ENCODE measurements around the gene SORBS1. TPM values are rescaled to one million over a fixed set of nuclear protein-coding genes. Genes with fewer than 3 reads are reported as not detected.

The SORBS1 gene
- total RNA-seq, 1 experiment from 2014 or later: 4.1 TPM

DNA sequence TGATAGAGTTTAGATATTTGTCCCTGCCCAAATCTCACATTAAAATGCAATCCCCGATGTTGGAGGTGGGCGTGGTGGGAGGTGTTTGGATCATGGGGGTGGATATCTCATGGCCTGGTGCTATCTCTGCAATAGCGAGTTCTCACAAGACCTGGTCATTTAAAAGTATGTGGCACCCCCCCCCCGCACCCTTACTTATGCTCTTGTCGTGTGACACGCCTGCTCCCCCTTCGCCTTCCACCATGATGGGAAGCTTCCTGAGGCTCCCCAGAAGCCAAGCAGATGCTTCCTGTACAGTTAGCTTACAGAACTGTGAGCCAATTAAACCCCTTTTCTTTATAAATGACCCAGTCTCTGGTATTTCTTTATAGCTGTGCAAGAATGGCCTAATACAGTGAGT is 118.8 kb downstream of the SORBS1 start:
- Histone ChIP-seq H4K20me1 (ENCODE audit: low read length) (no peaks in the 10 kb centered on the region), H3K9me2 (replicated peaks; ENCODE audit: low read length) (no peaks in the 10 kb centered on the region), H3K9me3 (ENCODE audit: low read length) (no peaks in the 10 kb centered on the region), H3K4me3 (ENCODE audit: low read length) (no peak overlapping the region), H3K27me3 (ENCODE audit: low read length) (no peaks in the 10 kb centered on the region), H2AFZ (ENCODE audit: low read length) (no peak overlapping the region), H3K27ac (ENCODE audit: low read length) (no peak overlapping the region), H3F3A (ENCODE audit: low read length, unreplicated experiment) (no peaks in the 10 kb centered on the region), H3K36me3 (ENCODE audit: low read depth, low read length) (no peaks in the 10 kb centered on the region), H3K79me2 (ENCODE audit: low read length) (no peaks in the 10 kb centered on the region), H3K4me2 (ENCODE audit: low read length) (no peak overlapping the region), H3K4me1 (ENCODE audit: insufficient read depth, low read length) (peaks cover 16% of the 10 kb centered on the region), H3K9ac (ENCODE audit: low read length) (no peak overlapping the region)
- no peak for TF ChIP-seq EZH2phosphoT487 (IDR thresholded peaks at IDR 0.05; ENCODE audit: borderline replicate concordance, low read length)
- TF ChIP-seq, protein P1, sequence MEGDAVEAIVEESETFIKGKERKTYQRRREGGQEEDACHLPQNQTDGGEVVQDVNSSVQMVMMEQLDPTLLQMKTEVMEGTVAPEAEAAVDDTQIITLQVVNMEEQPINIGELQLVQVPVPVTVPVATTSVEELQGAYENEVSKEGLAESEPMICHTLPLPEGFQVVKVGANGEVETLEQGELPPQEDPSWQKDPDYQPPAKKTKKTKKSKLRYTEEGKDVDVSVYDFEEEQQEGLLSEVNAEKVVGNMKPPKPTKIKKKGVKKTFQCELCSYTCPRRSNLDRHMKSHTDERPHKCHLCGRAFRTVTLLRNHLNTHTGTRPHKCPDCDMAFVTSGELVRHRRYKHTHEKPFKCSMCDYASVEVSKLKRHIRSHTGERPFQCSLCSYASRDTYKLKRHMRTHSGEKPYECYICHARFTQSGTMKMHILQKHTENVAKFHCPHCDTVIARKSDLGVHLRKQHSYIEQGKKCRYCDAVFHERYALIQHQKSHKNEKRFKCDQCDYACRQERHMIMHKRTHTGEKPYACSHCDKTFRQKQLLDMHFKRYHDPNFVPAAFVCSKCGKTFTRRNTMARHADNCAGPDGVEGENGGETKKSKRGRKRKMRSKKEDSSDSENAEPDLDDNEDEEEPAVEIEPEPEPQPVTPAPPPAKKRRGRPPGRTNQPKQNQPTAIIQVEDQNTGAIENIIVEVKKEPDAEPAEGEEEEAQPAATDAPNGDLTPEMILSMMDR (conservative IDR thresholded peaks at IDR 0.05; ENCODE audit: low read depth, low read length): no peak
- TF ChIP-seq EZH2 (IDR thresholded peaks at IDR 0.05; ENCODE audit: low read length, unreplicated experiment): no peak
- DNase-seq (no peak), ATAC-seq (no peak)
- intact Hi-C loops (cut with micrococcal nuclease): no loop called here
- POLR2A ChIA-PET (ENCODE audit: unreplicated experiment): no interaction called here
- no TSS peak for BruUV-seq (replicated peaks)
- CTCF ChIA-PET: no interaction called here

GRCh38 chr10:95441547-95441923 is 119.6 kb downstream of the SORBS1 start:
- H3K9me2 ChIP-seq (replicated peaks; ENCODE audit: low read length): no peaks in the 10 kb centered on the region
- ChIA-PET CTCF (no interaction called here), POLR2A (ENCODE audit: unreplicated experiment) (no interaction called here)
- TF ChIP-seq, protein P1 (conservative IDR thresholded peaks at IDR 0.05; ENCODE audit: low read depth, low read length): no peak
- TF ChIP-seq EZH2phosphoT487 (IDR thresholded peaks at IDR 0.05; ENCODE audit: borderline replicate concordance, low read length) (no peak), EZH2 (IDR thresholded peaks at IDR 0.05; ENCODE audit: low read length, unreplicated experiment) (no peak)
- DNase-seq: no peak
- H3K4me2 ChIP-seq (ENCODE audit: low read length): no peak overlapping the region
- H3K36me3 ChIP-seq (ENCODE audit: low read depth, low read length): no peaks in the 10 kb centered on the region
- BruUV-seq (replicated peaks): no TSS peak
- no peak overlapping the region for H3K4me3 ChIP-seq (ENCODE audit: low read length)
- intact Hi-C loops (cut with micrococcal nuclease): no loop called here
- H4K20me1 ChIP-seq (ENCODE audit: low read length): no peaks in the 10 kb centered on the region
- peaks cover 16% of the 10 kb centered on the region for H3K4me1 ChIP-seq (ENCODE audit: insufficient read depth, low read length)
- H3K27me3 ChIP-seq (ENCODE audit: low read length): no peaks in the 10 kb centered on the region
- no peak overlapping the region for H2AFZ ChIP-seq (ENCODE audit: low read length)
- H3K9me3 ChIP-seq (ENCODE audit: low read length): no peaks in the 10 kb centered on the region
- no peak for ATAC-seq
- H3K79me2 ChIP-seq (ENCODE audit: low read length): no peaks in the 10 kb centered on the region
- no peak overlapping the region for H3K27ac ChIP-seq (ENCODE audit: low read length)
- no peak overlapping the region for H3K9ac ChIP-seq (ENCODE audit: low read length)
- H3F3A ChIP-seq (ENCODE audit: low read length, unreplicated experiment): no peaks in the 10 kb centered on the region

- Histone ChIP-seq H3K27ac (ENCODE audit: low read length) (no peak overlapping the region), H3K9me2 (replicated peaks; ENCODE audit: low read length) (no peaks in the 10 kb centered on the region), H3K79me2 (ENCODE audit: low read length) (no peaks in the 10 kb centered on the region), H3K4me2 (ENCODE audit: low read length) (no peak overlapping the region), H4K20me1 (ENCODE audit: low read length) (no peaks in the 10 kb centered on the region), H3K9ac (ENCODE audit: low read length) (no peak overlapping the region), H3K4me1 (ENCODE audit: insufficient read depth, low read length) (peaks cover 12% of the 10 kb centered on the region), H3K4me3 (ENCODE audit: low read length) (no peak overlapping the region), H3K9me3 (ENCODE audit: low read length) (no peaks in the 10 kb centered on the region), H3K27me3 (ENCODE audit: low read length) (no peaks in the 10 kb centered on the region), H3K36me3 (ENCODE audit: low read depth, low read length) (no peaks in the 10 kb centered on the region), H2AFZ (ENCODE audit: low read length) (no peak overlapping the region), H3F3A (ENCODE audit: low read length, unreplicated experiment) (no peaks in the 10 kb centered on the region)
- ATAC-seq (no peak), DNase-seq (no peak)
- POLR2A ChIA-PET (ENCODE audit: unreplicated experiment): no interaction called here
- TF ChIP-seq EZH2 (IDR thresholded peaks at IDR 0.05; ENCODE audit: low read length, unreplicated experiment): no peak
- TF ChIP-seq, protein P1 (conservative IDR thresholded peaks at IDR 0.05; ENCODE audit: low read depth, low read length): no peak
- no peak for TF ChIP-seq EZH2phosphoT487 (IDR thresholded peaks at IDR 0.05; ENCODE audit: borderline replicate concordance, low read length)
- no TSS peak for BruUV-seq (replicated peaks)
- CTCF ChIA-PET: no interaction called here
- intact Hi-C loops (cut with micrococcal nuclease): no loop called here
These were observed 120.2 kb downstream of the SORBS1 start for GRCh38 chr10:95440756-95441546.
